HepG2 (cell line): ENCODE data around the gene CBX6. TPM values are rescaled to one million over a fixed set of nuclear protein-coding genes. Genes with fewer than 3 reads are reported as not detected.

Experiments
- ARNT2 ChIP-seq: sonication (generic); formaldehyde crosslinking; IDR thresholded peaks from 2 replicates; pipeline ENCODE4 v1.8.0; 2022; ENCODE audit warnings: mild to moderate bottlenecking, low read depth, missing genetic modification reagents, moderate library complexity
- CREB1 ChIP-seq, 2 experiments: fragments of 450-650 bp in 1 of 2; IDR thresholded peaks; 2 replicates each; pipeline ENCODE4 v1.6.1; 2016 to 2017; ENCODE audit warnings: control low read depth in 1 of 2, mild to moderate bottlenecking in 1 of 2, missing compliant biosample characterization in 1 of 2, missing genetic modification characterization in 1 of 2
- GABPB1 ChIP-seq: IDR thresholded peaks from 2 replicates; pipeline ENCODE4 v1.6.1; 2016; ENCODE audit warnings: mild to moderate bottlenecking, missing genetic modification reagents, moderate library complexity, missing compliant biosample characterization
- HMGA1 ChIP-seq: sonication (generic); formaldehyde crosslinking; conservative IDR thresholded peaks from 2 replicates; pipeline ENCODE4 v1.4.0; 2020; ENCODE audit warnings: missing genetic modification reagents
- HOXA3 ChIP-seq: sonication (generic); formaldehyde crosslinking; IDR thresholded peaks from 2 replicates; pipeline ENCODE4 v1.5.0; 2020; ENCODE audit warnings: missing genetic modification reagents
- IRF2 ChIP-seq: IDR thresholded peaks from 2 replicates; pipeline ENCODE4 v1.6.1; 2018; ENCODE audit warnings: missing genetic modification reagents, missing compliant biosample characterization
- MXI1 ChIP-seq: IDR thresholded peaks from 3 replicates; pipeline ENCODE4 v1.6.1; 2012; ENCODE audit warnings: low read depth, low read length, inconsistent platforms, borderline replicate concordance
- NRL ChIP-seq: sonication (generic); formaldehyde crosslinking; IDR thresholded peaks from 2 replicates; pipeline ENCODE4 v1.5.0; 2020; ENCODE audit warnings: missing genetic modification reagents, mild to moderate bottlenecking, moderate library complexity, borderline replicate concordance
- POLR2AphosphoS2 ChIP-seq: IDR thresholded peaks from 2 replicates; pipeline ENCODE4 v1.6.1; 2011; ENCODE audit warnings: low read depth, low read length, improper control_type of control experiment
- RFXAP ChIP-seq: sonication (generic); formaldehyde crosslinking; IDR thresholded peaks from 2 replicates; pipeline ENCODE4 v1.4.0; 2020; ENCODE audit warnings: missing genetic modification reagents, borderline replicate concordance
- RORA ChIP-seq: sonication (generic); formaldehyde crosslinking; IDR thresholded peaks from 2 replicates; pipeline ENCODE4 v1.5.0; 2020; ENCODE audit warnings: mild to moderate bottlenecking, missing genetic modification reagents, moderate library complexity
- ZEB1 ChIP-seq: IDR thresholded peaks from 2 replicates; pipeline ENCODE4 v1.6.1; 2012; ENCODE audit warnings: mild to moderate bottlenecking, low read depth, inconsistent platforms; ENCODE audit not compliant: insufficient replicate concordance
- ZFYVE20 ChIP-seq: sonication (generic); formaldehyde crosslinking; IDR thresholded peaks from 2 replicates; pipeline ENCODE4 v1.8.0; 2023; ENCODE audit warnings: low read depth, mild to moderate bottlenecking, moderate library complexity, missing genetic modification reagents, borderline replicate concordance
- ZKSCAN8 ChIP-seq: IDR thresholded peaks from 2 replicates; pipeline ENCODE4 v1.6.1; 2016; ENCODE audit warnings: borderline replicate concordance, missing genetic modification reagents, missing compliant biosample characterization
- ZNF143 ChIP-seq: sonication (generic); formaldehyde crosslinking; IDR thresholded peaks from 2 replicates; pipeline ENCODE4 v1.4.0; 2020; ENCODE audit warnings: missing genetic modification reagents
- polyA plus RNA-seq, 8 experiments: library from polyadenylated mRNA; depleted of rRNA in 3 of 8; stranded (reverse) in 7 of 8; unstranded in 1 of 8; fragments of >200 nt; fragmentation: Illumina TruSeq in 4 of 8; extraction: Trizol in 4 of 8; gene quantifications; 2 replicates each; pipeline versions ENCODE4 v1.2.1 to v1.2.3, GENCODE V29; 2011 to 2016; ENCODE audit warnings: low read depth in 4 of 8, missing spikeins in 1 of 8, mixed read lengths in 1 of 8; ENCODE audit not compliant: insufficient read depth in 1 of 8
- total RNA-seq, 5 experiments: library from RNA; depleted of rRNA; stranded (reverse); fragments of >200 nt; fragmentation: Illumina TruSeq; extraction: Trizol; gene quantifications; 2 replicates each; pipeline ENCODE4 v1.2.3, GENCODE V29; 2016; ENCODE audit warnings: low read depth in 1 of 5
- TF ChIP-seq, protein P1 (sequence below): sonication (generic); formaldehyde crosslinking; IDR thresholded peaks from 2 replicates; pipeline ENCODE4 v1.4.0; 2020; ENCODE audit warnings: mild to moderate bottlenecking, missing genetic modification reagents
- TF ChIP-seq, protein P2 (sequence below): IDR thresholded peaks from 2 replicates; pipeline ENCODE4 v1.6.1; 2016; ENCODE audit warnings: low read depth
- TF ChIP-seq, protein P3 (sequence below): sonication (generic); formaldehyde crosslinking; conservative IDR thresholded peaks from 2 replicates; pipeline ENCODE4 v1.4.0; 2020; ENCODE audit warnings: missing genetic modification reagents
- TF ChIP-seq, protein P4 (sequence below): sonication (generic); formaldehyde crosslinking; IDR thresholded peaks from 2 replicates; pipeline ENCODE4 v1.8.1; 2023; ENCODE audit warnings: mild to moderate bottlenecking, inconsistent platforms, moderate library complexity, missing genetic modification reagents, borderline replicate concordance
- TF ChIP-seq, protein P5 (sequence below): IDR thresholded peaks from 2 replicates; pipeline ENCODE4 v1.6.1; 2016

CBX6 gene
- total and polyA plus RNA-seq, 2 of the 13 experiments (the other 11 are each of a cell fraction or from before 2014, with no cell fraction given), result 1.7 to 6.5 TPM

DNA sequence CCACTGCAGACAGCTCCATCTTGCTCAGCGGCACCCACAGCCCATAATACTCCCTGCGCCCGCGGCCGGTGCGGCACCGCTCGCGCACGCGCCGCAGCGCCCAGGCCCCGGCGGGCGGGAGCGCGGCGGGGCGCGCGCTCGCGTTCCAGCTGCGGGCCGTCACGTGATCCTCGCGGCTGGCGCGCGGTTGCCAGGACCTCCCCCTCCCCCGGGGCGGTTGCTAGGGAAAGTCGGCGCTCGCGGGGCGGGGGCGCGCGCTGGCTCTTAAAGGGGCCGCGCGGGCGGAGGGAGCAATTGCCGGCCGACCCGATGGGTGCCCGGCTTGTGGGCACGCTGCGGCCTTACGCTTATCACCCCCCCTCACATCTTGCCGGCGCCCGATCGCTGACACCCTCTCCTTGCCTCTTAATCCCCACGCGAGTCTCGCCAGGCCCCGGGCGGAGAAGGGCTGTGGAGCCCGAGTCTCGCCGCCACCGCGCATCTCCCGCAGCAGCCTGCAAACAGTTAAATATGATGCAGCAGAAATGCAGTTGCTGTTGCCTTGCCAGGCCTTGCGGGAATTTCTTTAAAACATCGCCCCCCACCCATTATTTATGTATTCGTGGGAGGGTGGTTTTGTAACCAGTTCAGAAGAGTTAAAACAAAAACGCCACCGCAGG, at the start of gene CBX6 (continued):
- TF ChIP-seq, protein P1, sequence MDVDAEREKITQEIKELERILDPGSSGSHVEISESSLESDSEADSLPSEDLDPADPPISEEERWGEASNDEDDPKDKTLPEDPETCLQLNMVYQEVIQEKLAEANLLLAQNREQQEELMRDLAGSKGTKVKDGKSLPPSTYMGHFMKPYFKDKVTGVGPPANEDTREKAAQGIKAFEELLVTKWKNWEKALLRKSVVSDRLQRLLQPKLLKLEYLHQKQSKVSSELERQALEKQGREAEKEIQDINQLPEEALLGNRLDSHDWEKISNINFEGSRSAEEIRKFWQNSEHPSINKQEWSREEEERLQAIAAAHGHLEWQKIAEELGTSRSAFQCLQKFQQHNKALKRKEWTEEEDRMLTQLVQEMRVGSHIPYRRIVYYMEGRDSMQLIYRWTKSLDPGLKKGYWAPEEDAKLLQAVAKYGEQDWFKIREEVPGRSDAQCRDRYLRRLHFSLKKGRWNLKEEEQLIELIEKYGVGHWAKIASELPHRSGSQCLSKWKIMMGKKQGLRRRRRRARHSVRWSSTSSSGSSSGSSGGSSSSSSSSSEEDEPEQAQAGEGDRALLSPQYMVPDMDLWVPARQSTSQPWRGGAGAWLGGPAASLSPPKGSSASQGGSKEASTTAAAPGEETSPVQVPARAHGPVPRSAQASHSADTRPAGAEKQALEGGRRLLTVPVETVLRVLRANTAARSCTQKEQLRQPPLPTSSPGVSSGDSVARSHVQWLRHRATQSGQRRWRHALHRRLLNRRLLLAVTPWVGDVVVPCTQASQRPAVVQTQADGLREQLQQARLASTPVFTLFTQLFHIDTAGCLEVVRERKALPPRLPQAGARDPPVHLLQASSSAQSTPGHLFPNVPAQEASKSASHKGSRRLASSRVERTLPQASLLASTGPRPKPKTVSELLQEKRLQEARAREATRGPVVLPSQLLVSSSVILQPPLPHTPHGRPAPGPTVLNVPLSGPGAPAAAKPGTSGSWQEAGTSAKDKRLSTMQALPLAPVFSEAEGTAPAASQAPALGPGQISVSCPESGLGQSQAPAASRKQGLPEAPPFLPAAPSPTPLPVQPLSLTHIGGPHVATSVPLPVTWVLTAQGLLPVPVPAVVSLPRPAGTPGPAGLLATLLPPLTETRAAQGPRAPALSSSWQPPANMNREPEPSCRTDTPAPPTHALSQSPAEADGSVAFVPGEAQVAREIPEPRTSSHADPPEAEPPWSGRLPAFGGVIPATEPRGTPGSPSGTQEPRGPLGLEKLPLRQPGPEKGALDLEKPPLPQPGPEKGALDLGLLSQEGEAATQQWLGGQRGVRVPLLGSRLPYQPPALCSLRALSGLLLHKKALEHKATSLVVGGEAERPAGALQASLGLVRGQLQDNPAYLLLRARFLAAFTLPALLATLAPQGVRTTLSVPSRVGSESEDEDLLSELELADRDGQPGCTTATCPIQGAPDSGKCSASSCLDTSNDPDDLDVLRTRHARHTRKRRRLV (CRISPR knock-in tag), result no peak
- TF ChIP-seq, protein P2, sequence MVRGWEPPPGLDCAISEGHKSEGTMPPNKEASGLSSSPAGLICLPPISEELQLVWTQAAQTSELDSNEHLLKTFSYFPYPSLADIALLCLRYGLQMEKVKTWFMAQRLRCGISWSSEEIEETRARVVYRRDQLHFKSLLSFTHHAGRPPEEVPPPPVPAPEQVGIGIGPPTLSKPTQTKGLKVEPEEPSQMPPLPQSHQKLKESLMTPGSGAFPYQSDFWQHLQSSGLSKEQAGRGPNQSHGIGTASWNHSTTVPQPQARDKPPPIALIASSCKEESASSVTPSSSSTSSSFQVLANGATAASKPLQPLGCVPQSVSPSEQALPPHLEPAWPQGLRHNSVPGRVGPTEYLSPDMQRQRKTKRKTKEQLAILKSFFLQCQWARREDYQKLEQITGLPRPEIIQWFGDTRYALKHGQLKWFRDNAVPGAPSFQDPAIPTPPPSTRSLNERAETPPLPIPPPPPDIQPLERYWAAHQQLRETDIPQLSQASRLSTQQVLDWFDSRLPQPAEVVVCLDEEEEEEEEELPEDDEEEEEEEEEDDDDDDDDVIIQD (CRISPR knock-in tag), result no peak
- TF ChIP-seq GABPB1 (CRISPR knock-in tag), result peak; percentile 33
- TF ChIP-seq, protein P3, sequence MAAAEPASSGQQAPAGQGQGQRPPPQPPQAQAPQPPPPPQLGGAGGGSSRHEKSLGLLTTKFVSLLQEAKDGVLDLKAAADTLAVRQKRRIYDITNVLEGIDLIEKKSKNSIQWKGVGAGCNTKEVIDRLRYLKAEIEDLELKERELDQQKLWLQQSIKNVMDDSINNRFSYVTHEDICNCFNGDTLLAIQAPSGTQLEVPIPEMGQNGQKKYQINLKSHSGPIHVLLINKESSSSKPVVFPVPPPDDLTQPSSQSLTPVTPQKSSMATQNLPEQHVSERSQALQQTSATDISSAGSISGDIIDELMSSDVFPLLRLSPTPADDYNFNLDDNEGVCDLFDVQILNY (CRISPR knock-in tag), result no peak
- TF ChIP-seq POLR2AphosphoS2, result no peak
- TF ChIP-seq, protein P4, sequence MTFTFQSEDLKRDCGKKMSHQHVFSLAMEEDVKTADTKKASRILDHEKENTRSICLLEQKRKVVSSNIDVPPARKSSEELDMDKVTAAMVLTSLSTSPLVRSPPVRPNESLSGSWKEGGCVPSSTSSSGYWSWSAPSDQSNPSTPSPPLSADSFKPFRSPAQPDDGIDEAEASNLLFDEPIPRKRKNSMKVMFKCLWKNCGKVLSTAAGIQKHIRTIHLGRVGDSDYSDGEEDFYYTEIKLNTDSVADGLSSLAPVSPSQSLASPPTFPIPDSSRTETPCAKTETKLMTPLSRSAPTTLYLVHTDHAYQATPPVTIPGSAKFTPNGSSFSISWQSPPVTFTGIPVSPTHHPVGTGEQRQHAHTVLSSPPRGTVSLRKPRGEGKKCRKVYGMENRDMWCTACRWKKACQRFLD (CRISPR knock-in tag), result no peak
- TF ChIP-seq ARNT2 (CRISPR knock-in tag), result no peak
- TF ChIP-seq ZKSCAN8, result no peak
- no peak for TF ChIP-seq HMGA1 (CRISPR knock-in tag)
- peak; percentile 90 for TF ChIP-seq RFXAP
- TF ChIP-seq ZEB1, result no peak
- 0 out of 2 replicates have a peak, but pooled peaks have one; percentile 31 for TF ChIP-seq NRL (CRISPR knock-in tag)
- 0 out of 2 replicates have a peak, but pooled peaks have one; percentile 30 for TF ChIP-seq HOXA3 (CRISPR knock-in tag)
- peak; percentile 37; the same call in 1 of the 3 replicates for TF ChIP-seq MXI1
- no peak for TF ChIP-seq IRF2 (CRISPR knock-in tag)
- TF ChIP-seq, protein P5, sequence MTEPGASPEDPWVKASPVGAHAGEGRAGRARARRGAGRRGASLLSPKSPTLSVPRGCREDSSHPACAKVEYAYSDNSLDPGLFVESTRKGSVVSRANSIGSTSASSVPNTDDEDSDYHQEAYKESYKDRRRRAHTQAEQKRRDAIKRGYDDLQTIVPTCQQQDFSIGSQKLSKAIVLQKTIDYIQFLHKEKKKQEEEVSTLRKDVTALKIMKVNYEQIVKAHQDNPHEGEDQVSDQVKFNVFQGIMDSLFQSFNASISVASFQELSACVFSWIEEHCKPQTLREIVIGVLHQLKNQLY, result no peak
- no peak for TF ChIP-seq CREB1 (IDR thresholded peaks at IDR 0.05)
- TF ChIP-seq CREB1 (CRISPR knock-in tag; IDR thresholded peaks at IDR 0.05), result no peak
- no peak for TF ChIP-seq ZFYVE20 (CRISPR knock-in tag)
- no peak for TF ChIP-seq ZNF143 (CRISPR knock-in tag)
- TF ChIP-seq RORA (CRISPR knock-in tag), result no peak
